Immature natural killer cell (primary cell): ENCODE results near the gene PSMD11. TPM values are rescaled to one million over a fixed set of nuclear protein-coding genes. Genes with fewer than 3 reads are reported as not detected.
"Not testable (repeated sequence)": the region's sequence is repeated elsewhere in the genome, so short reads cannot be mapped to it uniquely, and the experiment has no call there.

ENCODE experiments used
- DNase-seq, 3 donors: peaks; one replicate each; pipeline ENCODE4 v3.0.0; 2022; ENCODE audit warnings: mixed read lengths in 1 of 3
- H3K27ac Mint-ChIP-seq, 6 donors: one replicate each; pipeline ENCODE4 v1.8.0; 2020; ENCODE audit warnings: mixed read lengths in 6 of 6, mild to moderate bottlenecking in 5 of 6, inconsistent platforms in 4 of 6, moderate library complexity in 3 of 6
- H3K27me3 Mint-ChIP-seq, 3 donors: one replicate each; pipeline ENCODE4 v1.8.0; 2020 to 2021; ENCODE audit warnings: low read depth in 3 of 3, mild to moderate bottlenecking in 3 of 3, mixed read lengths in 3 of 3, moderate library complexity in 3 of 3, inconsistent platforms in 1 of 3
- H3K36me3 Mint-ChIP-seq, 3 donors: one replicate each; pipeline ENCODE4 v1.8.0; 2020; ENCODE audit warnings: mixed read lengths in 3 of 3, inconsistent platforms in 2 of 3, mild to moderate bottlenecking in 2 of 3
- H3K4me1 Mint-ChIP-seq, 2 donors: one replicate each; pipeline ENCODE4 v1.8.0; 2020; ENCODE audit warnings: inconsistent platforms in 2 of 2, mild to moderate bottlenecking in 2 of 2, mixed read lengths in 2 of 2, moderate library complexity in 1 of 2
- H3K4me3 Mint-ChIP-seq, 5 donors: one replicate each; pipeline ENCODE4 v1.8.0; 2020; ENCODE audit warnings: mild to moderate bottlenecking in 5 of 5, mixed read lengths in 5 of 5, inconsistent platforms in 3 of 5, moderate library complexity in 3 of 5
- H3K9me3 Mint-ChIP-seq, 6 donors: one replicate each; pipeline ENCODE4 v1.8.0; 2020; ENCODE audit warnings: mild to moderate bottlenecking in 6 of 6, mixed read lengths in 6 of 6, inconsistent platforms in 4 of 6, moderate library complexity in 3 of 6
- polyA plus RNA-seq, 3 donors: library from polyadenylated mRNA; unstranded; fragments of 300-500 nt; fragmentation: Illumina TruSeq; gene quantifications; one replicate each; pipeline ENCODE4 v1.2.3, GENCODE V29; 2021

PSMD11 gene
- 100 to 1,000 TPM in 1 of 3 donors, 10 to 100 TPM in 2; 82.1 to 136 (median 96.4) TPM for polyA plus RNA-seq

DNA sequence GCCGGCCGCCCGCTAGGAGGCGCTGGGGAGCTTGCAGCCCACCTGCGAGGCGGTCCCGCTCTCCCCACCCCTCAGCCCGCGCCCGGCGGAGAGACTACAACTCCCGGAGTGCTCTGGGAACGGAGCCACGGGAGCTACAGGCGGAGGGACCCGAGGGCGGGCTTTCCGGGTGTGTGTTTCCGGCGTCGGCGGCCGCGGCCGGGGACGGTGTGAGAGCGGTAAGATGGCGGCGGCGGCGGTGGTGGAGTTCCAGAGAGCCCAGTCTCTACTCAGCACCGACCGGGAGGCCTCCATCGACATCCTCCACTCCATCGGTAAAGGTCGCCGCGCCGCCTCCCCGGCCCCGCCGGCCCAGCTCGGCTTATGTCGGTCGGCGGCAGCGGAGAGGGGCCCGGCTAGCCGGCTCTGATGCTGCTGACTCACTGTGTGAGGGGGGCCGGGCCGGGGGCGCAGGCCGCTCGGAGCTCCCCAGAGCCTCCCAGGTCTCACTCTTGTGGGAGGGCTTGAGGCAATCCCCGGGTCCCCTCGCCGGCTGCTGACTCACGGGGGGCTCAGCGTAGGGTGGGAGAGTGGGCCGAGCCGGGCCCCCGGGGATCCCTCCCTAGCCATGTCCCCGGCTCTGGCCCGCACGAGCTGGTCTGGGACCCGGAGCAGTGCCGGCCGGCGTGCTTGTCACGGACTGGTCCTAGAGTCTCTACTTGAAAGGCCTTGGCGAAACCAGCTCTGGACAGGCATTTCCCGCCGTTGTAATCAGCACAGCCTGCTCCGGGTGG, at the start of gene PSMD11:
Gene PSMD11, plus strand, starts transcription at position 210 of the 773 bp plus-strand sequence. Its CDS starts 14 bp downstream, at position 224.
- Mint-ChIP-seq H3K27ac (peak within 1 kb of the TSS; percentile 71 to 91 (median 84)), H3K9me3 (no peaks in the 10 kb centered on the region), H3K4me1 (peaks cover 28 to 37% of the 10 kb centered on the region in 2 donors), H3K36me3 (peaks cover 1 to 11% (median 3%) of the 10 kb centered on the region in 3 donors), H3K27me3 (peaks cover 0 to 7% (median 3%) of the 10 kb centered on the region in 3 donors), H3K4me3 (peak within 1 kb of the TSS; percentile 81 to 94 (median 91))
- peak; percentile 96 to 97 (median 97) for DNase-seq

DNA sequence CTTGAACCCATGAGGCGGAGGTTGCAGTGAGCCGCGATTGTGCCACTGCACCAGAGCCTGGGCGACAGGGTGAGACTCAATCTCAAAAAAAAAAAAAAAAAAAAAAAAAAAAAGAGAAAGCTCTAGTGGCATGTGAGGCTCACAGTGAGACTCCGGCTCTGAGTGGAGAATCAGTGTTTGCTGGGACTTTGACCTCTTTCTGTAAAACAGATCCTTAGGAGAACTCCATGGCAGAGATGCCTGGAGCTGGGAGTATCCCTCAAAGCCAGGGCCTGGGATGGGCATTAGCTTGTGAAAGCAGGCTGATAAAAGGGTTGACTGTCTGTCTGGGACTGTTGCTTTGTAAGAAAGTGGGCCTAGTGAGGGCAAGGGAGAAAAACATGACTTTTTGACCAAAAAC, 48.0 kb upstream of the PSMD11 start:
- Mint-ChIP-seq H3K4me3 (no peak overlapping the region), H3K4me1 (peaks cover 6 to 15% of the 10 kb centered on the region in 2 donors), H3K27me3 (peaks cover 0 to 6% (median 0%) of the 10 kb centered on the region in 3 donors), H3K9me3 (no peaks in the 10 kb centered on the region), H3K27ac (peak overlapping the region in 5 of 6 donors; percentile 37 to 72 (median 64)), H3K36me3 (peaks cover 0 to 4% (median 4%) of the 10 kb centered on the region in 3 donors)
- no peak for DNase-seq

DNA sequence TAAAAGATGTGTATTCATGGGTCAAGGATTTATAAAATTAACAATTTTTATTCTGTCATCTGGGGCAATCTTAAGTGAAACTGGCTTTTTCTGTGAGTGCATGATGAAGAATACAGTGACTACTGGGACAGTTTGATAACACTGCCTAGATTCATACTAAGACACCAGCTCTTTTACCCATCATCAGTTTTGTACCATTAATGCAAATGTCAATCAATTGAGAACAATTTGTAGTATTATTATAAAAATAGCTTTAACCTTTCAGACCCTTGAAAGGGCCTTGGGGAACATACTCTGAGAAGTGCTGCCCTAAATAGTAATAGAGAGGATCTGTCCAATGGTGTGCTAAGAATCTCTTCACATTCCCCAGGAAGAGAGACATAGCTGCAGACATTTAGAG, 45.4 kb upstream of the PSMD11 start:
- H3K27ac Mint-ChIP-seq: peak overlapping the region in 4 of 6 donors; percentile 6 to 69 (median 42)
- peaks cover 0 to 4% (median 4%) of the 10 kb centered on the region in 3 donors for H3K36me3 Mint-ChIP-seq
- H3K4me3 Mint-ChIP-seq: no peak overlapping the region
- no peak for DNase-seq
- H3K9me3 Mint-ChIP-seq: no peaks in the 10 kb centered on the region
- H3K4me1 Mint-ChIP-seq: peaks cover 3 to 15% of the 10 kb centered on the region in 2 donors
- peaks cover 0 to 2% (median 0%) of the 10 kb centered on the region in 3 donors for H3K27me3 Mint-ChIP-seq

DNA sequence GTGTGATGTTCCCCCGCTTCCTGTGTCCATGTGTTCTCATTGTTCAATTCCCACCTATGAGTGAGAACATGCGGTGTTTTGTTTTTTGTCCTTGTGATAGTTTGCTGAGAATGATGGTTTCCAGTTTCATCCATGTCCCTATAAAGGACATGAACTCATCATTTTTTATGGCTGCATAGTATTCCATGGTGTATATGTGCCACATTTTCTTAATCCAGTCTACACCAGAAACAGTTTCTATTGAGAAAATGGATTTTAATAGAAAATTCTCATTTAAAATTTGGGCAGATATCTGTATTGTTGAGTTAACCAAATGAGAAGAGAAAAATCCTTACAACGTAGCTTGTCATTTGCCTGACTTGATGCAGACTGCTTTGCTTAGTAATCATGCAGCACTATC, 34.2 kb upstream of the PSMD11 start:
- H3K27ac Mint-ChIP-seq, H3K9me3 Mint-ChIP-seq, DNase-seq, H3K27me3 Mint-ChIP-seq, H3K4me3 Mint-ChIP-seq, H3K4me1 Mint-ChIP-seq: not testable (repeated sequence)
- peaks cover 0 to 18% (median 11%) of the 10 kb centered on the region in 3 donors for H3K36me3 Mint-ChIP-seq

DNA sequence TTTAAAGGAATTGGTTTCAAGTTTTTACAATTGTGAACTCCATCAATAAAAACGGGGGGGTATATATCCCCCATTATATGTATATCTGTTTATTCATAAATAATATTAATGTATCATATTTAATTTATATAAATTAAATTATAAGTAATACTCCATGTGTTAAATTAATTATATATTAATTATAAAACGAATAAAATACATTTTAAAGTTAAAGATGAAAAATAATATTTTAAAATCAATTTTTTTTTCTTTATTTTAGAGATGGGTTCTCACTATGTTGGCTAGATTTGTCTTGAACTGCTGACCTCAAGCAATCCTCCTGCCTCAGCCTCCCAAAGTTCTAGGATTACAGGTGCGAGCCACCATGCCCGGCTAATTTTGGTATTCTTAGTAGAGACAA, 17.4 kb upstream of the PSMD11 start:
- peaks cover 9 to 12% (median 10%) of the 10 kb centered on the region in 3 donors for H3K36me3 Mint-ChIP-seq

DNA sequence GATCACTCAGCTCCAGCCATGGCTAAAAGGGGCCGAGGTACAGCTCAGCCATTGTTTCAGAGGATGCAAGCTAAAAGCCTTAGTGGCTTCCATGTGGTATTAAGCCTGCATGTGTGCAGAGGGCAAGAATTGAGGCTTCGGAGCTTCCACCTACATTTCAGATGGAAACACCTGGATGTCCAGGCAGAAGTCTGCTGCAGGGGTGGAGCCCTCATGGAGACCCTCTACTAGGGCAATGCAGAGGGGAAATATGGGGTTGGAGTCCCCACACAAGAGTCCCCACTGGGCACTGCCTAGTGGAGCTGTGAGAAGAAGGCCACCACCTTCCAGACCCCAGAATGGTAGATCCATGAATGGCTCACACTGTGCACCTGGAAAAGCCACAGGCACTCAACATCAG, 14.7 kb upstream of the PSMD11 start:
- no peak overlapping the region for H3K4me3 Mint-ChIP-seq
- no peak overlapping the region for H3K27ac Mint-ChIP-seq
- no peak for DNase-seq
- peaks cover 10 to 12% (median 12%) of the 10 kb centered on the region in 3 donors for H3K36me3 Mint-ChIP-seq
- no peaks in the 10 kb centered on the region for H3K27me3 Mint-ChIP-seq
- H3K9me3 Mint-ChIP-seq: peaks cover 0 to 8% (median 0%) of the 10 kb centered on the region in 6 donors
- no peaks in the 10 kb centered on the region for H3K4me1 Mint-ChIP-seq

More for the DNA sequence above, 17.4 kb upstream of the PSMD11 start:
- Mint-ChIP-seq H3K4me1 (no peaks in the 10 kb centered on the region), H3K27me3 (no peaks in the 10 kb centered on the region), H3K4me3 (no peak overlapping the region), H3K27ac (no peak overlapping the region), H3K9me3 (peaks cover 0 to 8% (median 0%) of the 10 kb centered on the region in 6 donors)
- no peak for DNase-seq

DNA sequence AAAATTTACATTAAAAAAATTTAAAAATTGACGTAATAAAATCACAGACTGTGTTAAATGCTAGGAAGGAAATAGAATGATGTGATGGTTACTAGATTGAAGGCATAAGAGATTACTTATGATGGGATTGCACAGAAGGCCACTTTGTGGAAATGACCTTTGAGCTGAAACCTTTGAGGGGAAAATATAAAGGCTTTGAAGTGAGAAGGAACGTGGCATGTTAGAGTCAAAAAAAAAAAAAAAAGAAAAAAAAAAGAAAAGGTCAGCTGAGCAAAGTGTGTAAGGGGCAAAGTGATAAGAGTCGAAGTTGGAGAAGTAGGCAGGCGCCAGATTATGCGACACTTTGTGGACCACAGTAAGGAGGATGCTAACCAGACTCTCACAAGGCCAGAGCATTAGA, 3.6 kb upstream of the PSMD11 start:
- no peaks in the 10 kb centered on the region for H3K9me3 Mint-ChIP-seq
- no peak for DNase-seq
- peaks cover 14 to 15% of the 10 kb centered on the region in 2 donors for H3K4me1 Mint-ChIP-seq
- no peak overlapping the region for H3K27ac Mint-ChIP-seq
- peaks cover 0 to 7% (median 3%) of the 10 kb centered on the region in 3 donors for H3K27me3 Mint-ChIP-seq
- no peak overlapping the region for H3K4me3 Mint-ChIP-seq
- no peaks in the 10 kb centered on the region for H3K36me3 Mint-ChIP-seq

DNA sequence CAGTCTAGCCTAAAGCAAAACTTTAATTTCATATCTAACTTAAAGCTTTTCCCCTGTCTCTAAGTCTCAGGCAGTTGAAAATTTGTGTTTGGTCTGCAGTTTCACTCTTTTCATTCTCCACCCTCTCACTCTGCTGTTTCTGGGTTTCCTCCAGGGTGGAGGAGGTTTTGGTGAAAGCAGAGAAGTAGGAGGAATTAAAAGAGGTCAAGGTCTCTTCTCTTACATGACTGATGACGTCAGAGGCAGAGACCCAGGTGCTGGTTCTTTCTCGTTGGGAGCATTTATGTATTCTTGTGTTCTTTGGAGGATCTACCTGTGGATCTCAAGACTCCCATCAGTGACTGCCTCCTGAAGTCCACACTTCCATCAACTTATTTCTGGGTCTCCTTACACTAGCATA, 2.4 kb upstream of the PSMD11 start:
- peaks cover 24 to 27% of the 10 kb centered on the region in 2 donors for H3K4me1 Mint-ChIP-seq
- H3K27me3 Mint-ChIP-seq: peaks cover 0 to 7% (median 3%) of the 10 kb centered on the region in 3 donors
- no peaks in the 10 kb centered on the region for H3K9me3 Mint-ChIP-seq
- peaks cover 0 to 2% (median 0%) of the 10 kb centered on the region in 3 donors for H3K36me3 Mint-ChIP-seq
- H3K4me3 Mint-ChIP-seq: no peak overlapping the region
- H3K27ac Mint-ChIP-seq: no peak overlapping the region
- no peak for DNase-seq

DNA sequence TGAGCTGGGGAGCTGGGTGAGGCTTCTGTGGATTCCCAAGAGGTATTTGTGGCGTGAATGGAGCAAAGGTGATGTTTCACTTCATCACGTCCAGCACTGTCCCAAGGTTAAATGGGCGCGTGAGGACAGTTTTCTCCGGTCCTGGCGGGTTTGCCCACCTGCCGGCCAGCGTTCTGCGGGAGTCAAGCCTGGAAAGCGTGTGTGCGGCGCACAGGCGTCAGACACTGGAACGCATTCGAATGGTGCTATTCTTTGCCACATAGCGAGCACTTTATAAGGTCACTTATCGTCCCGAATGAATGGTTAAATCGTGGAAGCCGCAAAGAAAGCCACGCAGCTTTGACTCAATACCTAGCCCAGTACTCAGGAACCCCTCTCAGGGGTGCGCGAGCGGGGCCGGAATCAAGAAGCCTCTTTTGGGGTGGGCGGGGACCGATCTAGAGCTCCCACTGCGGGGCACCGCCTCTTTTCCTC, 446 bp upstream of the PSMD11 start:
- H3K4me1 Mint-ChIP-seq: peaks cover 27 to 34% of the 10 kb centered on the region in 2 donors
- peaks cover 0 to 7% (median 3%) of the 10 kb centered on the region in 3 donors for H3K27me3 Mint-ChIP-seq
- no peak for DNase-seq
- H3K9me3 Mint-ChIP-seq: no peaks in the 10 kb centered on the region
- H3K27ac Mint-ChIP-seq: peak overlapping the region; percentile 60 to 85 (median 67)
- H3K4me3 Mint-ChIP-seq: peak overlapping the region; percentile 81 to 94 (median 91)
- peaks cover 0 to 10% (median 0%) of the 10 kb centered on the region in 3 donors for H3K36me3 Mint-ChIP-seq

DNA sequence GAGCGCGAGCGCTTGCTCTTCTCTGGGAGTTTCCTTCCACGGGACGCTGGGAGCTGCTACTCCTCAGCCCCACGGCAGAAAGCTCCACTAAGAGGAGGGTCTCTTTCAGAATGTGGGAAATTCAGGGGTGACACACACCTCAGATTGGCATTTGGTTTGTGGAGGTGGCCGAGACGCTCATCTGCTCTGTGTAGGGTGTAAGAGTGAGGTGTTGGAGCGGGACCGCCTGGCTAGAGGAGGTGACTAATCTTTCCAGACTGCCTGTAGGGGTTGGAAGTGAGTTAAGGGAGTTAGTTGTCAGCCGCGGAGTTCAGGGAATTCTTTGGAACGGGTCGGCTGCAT, 735 bp downstream of the PSMD11 start:
- peak overlapping the region; percentile 81 to 94 (median 91) for H3K4me3 Mint-ChIP-seq
- H3K27me3 Mint-ChIP-seq: peaks cover 0 to 7% (median 3%) of the 10 kb centered on the region in 3 donors
- H3K4me1 Mint-ChIP-seq: peaks cover 32 to 41% of the 10 kb centered on the region in 2 donors
- DNase-seq: peak in 1 of 3 donors; percentile 15
- H3K9me3 Mint-ChIP-seq: no peaks in the 10 kb centered on the region
- H3K36me3 Mint-ChIP-seq: peaks cover 4 to 16% (median 7%) of the 10 kb centered on the region in 3 donors
- peak overlapping the region; percentile 71 to 91 (median 84) for H3K27ac Mint-ChIP-seq

DNA sequence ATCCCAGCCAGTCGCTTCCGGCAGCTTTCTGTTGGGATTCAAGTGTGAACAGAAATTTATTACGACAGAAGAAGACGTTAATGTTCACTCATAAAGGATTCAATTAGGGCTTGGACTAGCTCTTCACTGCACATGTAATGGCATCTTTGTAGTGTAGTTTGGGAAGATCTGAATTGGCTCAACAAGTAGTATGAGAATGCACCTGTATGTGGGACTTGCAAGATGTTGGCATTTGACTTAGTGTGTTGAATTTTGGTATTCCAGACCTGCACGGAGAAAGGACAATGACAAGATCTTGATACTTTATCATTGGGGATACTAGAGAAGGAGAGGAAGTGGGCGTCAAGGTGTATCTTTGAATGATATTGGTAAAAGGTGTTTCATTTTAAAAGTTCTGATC, 1.2 kb downstream of the PSMD11 start:
- Mint-ChIP-seq H3K27me3 (peaks cover 0 to 7% (median 3%) of the 10 kb centered on the region in 3 donors), H3K4me3 (peak overlapping the region; percentile 81 to 94 (median 91)), H3K9me3 (no peaks in the 10 kb centered on the region), H3K36me3 (peaks cover 4 to 18% (median 7%) of the 10 kb centered on the region in 3 donors), H3K4me1 (peaks cover 32 to 41% of the 10 kb centered on the region in 2 donors), H3K27ac (peak overlapping the region; percentile 71 to 91 (median 84))
- no peak for DNase-seq

DNA sequence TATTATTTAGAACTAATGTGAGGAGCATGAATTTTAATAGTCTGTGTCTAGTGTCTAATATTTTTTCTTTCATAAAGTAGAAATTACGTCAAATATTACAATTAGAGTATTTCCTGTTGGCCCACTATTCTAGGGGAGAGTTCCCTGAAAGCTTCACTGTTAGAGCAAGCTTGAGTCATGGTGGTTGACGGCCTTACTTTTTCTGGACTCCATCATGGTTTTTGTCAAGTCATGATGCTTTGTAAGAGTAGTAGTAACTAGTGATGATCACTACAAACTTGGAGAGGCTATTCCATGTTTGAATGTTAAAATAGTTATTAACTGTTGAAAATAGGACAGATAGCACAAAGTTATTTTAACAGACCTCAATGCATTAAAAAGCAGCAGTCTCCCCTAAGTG, 1.7 kb downstream of the PSMD11 start:
- H3K27me3 Mint-ChIP-seq: peaks cover 0 to 7% (median under 1%) of the 10 kb centered on the region in 3 donors
- DNase-seq: no peak
- H3K9me3 Mint-ChIP-seq: no peaks in the 10 kb centered on the region
- peak overlapping the region in 4 of 6 donors; percentile 81 to 91 (median 87) for H3K27ac Mint-ChIP-seq
- peaks cover 4 to 20% (median 7%) of the 10 kb centered on the region in 3 donors for H3K36me3 Mint-ChIP-seq
- peak overlapping the region; percentile 81 to 94 (median 91) for H3K4me3 Mint-ChIP-seq
- H3K4me1 Mint-ChIP-seq: peaks cover 32 to 43% of the 10 kb centered on the region in 2 donors

DNA sequence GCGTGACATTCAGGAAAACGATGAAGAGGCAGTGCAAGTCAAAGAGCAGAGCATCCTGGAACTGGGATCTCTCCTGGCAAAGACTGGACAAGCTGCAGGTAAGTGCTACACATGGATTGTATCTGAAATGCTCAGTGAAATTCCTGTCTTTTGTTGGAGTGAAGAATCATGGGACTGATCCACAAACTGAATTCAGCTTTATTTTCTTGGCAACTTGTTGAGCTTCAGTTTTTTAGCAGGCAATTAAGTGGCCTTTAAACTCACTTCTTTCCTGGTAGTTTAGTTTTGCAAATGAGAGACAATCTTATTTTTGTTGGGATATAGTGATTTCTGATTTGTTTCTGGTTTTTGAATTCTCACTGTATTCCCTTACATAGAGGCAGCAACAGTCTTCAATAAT, 2.6 kb downstream of the PSMD11 start:
- H3K36me3 Mint-ChIP-seq: peaks cover 7 to 26% (median 9%) of the 10 kb centered on the region in 3 donors
- H3K9me3 Mint-ChIP-seq: no peaks in the 10 kb centered on the region
- peak overlapping the region in 4 of 5 donors; percentile 7 to 94 (median 64) for H3K4me3 Mint-ChIP-seq
- H3K4me1 Mint-ChIP-seq: peaks cover 32 to 49% of the 10 kb centered on the region in 2 donors
- no peak for DNase-seq
- H3K27me3 Mint-ChIP-seq: peaks cover 0 to 7% (median 0%) of the 10 kb centered on the region in 3 donors
- H3K27ac Mint-ChIP-seq: peak overlapping the region in 1 of 6 donors; percentile 10

DNA sequence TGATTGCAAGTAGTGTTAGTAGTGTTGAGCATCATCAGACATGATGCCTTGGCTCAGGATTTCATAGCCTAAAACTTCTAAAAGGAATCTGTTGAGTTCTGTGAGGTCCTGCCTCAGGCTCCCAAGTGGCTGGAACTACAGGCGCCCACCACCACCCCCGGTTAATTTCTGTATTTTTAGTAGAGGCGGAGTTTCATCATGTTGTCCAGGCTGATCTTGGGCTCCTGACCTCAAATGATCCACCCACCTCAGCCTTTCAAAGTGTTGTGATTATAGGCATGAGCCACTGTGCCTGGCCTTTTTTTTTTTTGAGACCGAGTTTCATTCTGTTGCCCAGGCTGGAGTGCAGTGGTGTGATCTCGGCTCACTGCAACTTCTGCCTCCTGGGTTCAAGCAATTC, 5.7 kb downstream of the PSMD11 start:
- Mint-ChIP-seq H3K4me1 (peaks cover 27 to 60% of the 10 kb centered on the region in 2 donors), H3K9me3 (no peaks in the 10 kb centered on the region), H3K27ac (no peak overlapping the region), H3K4me3 (no peak overlapping the region), H3K36me3 (peaks cover 15 to 49% (median 16%) of the 10 kb centered on the region in 3 donors), H3K27me3 (peaks cover 0 to 8% (median 0%) of the 10 kb centered on the region in 3 donors)
- DNase-seq: no peak
